ENCODE data around the gene HRH2.
A peak's percentile ranks its signal among the peaks of the same experiment; 100 is the strongest.
"Not testable (repeated sequence)": the region's sequence is repeated elsewhere in the genome, so short reads cannot be mapped to it uniquely, and the experiment has no call there.

HRH2 gene

GRCh38 chr5:175717837-175718236 lies 60.0 kb downstream of the HRH2 start:
- Histone ChIP-seq H3K4me1 (ENCODE audit: control insufficient read depth, insufficient read depth, low read length) (no peaks in the 10 kb centered on the region), H3K9me3 (ENCODE audit: control insufficient read depth, low read length) (peaks cover 28% of the 10 kb centered on the region), H3K4me3 (ENCODE audit: low read length) (no peak overlapping the region), H3K9ac (ENCODE audit: low read length) (no peak overlapping the region), H3K27me3 (replicated peaks; ENCODE audit: control insufficient read depth, insufficient read depth, low read length) (no peaks in the 10 kb centered on the region), H3K36me3 (ENCODE audit: control insufficient read depth, insufficient read depth, low read length, severe bottlenecking) (no peaks in the 10 kb centered on the region)
- no peak for DNase-seq (ENCODE audit: low read depth)

- peak; percentile 28 for DNase-seq (ENCODE audit: low read depth)
- Histone ChIP-seq H3K4me3 (ENCODE audit: low read length) (no peak overlapping the region), H3K36me3 (ENCODE audit: control insufficient read depth, insufficient read depth, low read length, severe bottlenecking) (no peaks in the 10 kb centered on the region), H3K9ac (ENCODE audit: low read length) (no peak overlapping the region), H3K4me1 (ENCODE audit: control insufficient read depth, insufficient read depth, low read length) (no peaks in the 10 kb centered on the region), H3K27me3 (replicated peaks; ENCODE audit: control insufficient read depth, insufficient read depth, low read length) (no peaks in the 10 kb centered on the region), H3K9me3 (ENCODE audit: control insufficient read depth, low read length) (peaks cover 24% of the 10 kb centered on the region)
Observed at GRCh38 chr5:175718401-175719108, 60.7 kb downstream of the HRH2 start.

GRCh38 chr5:175719109-175719432 lies 61.2 kb downstream of the HRH2 start:
- H3K4me1 ChIP-seq (ENCODE audit: control insufficient read depth, insufficient read depth, low read length); H3K4me3 ChIP-seq (ENCODE audit: low read length); H3K9ac ChIP-seq (ENCODE audit: low read length): not testable (repeated sequence)

GRCh38 chr5:175724314-175725275 lies 66.7 kb downstream of the HRH2 start:
- no peak overlapping the region for H3K4me3 ChIP-seq (ENCODE audit: low read length)
- H3K4me1 ChIP-seq (ENCODE audit: control insufficient read depth, insufficient read depth, low read length), result peaks cover 3% of the 10 kb centered on the region
- H3K9ac ChIP-seq (ENCODE audit: low read length), result no peak overlapping the region
- no peaks in the 10 kb centered on the region for H3K36me3 ChIP-seq (ENCODE audit: control insufficient read depth, insufficient read depth, low read length, severe bottlenecking)
- H3K27me3 ChIP-seq (replicated peaks; ENCODE audit: control insufficient read depth, insufficient read depth, low read length), result peaks cover 36% of the 10 kb centered on the region
- no peak for DNase-seq (ENCODE audit: low read depth)
- H3K9me3 ChIP-seq (ENCODE audit: control insufficient read depth, low read length), result peaks cover 3% of the 10 kb centered on the region

More at GRCh38 chr5:175719109-175719432, 61.2 kb downstream of the HRH2 start:
- not testable (repeated sequence) for H3K36me3 ChIP-seq (ENCODE audit: control insufficient read depth, insufficient read depth, low read length, severe bottlenecking); H3K27me3 ChIP-seq (replicated peaks; ENCODE audit: control insufficient read depth, insufficient read depth, low read length); DNase-seq (ENCODE audit: low read depth)
- peaks cover 19% of the 10 kb centered on the region for H3K9me3 ChIP-seq (ENCODE audit: control insufficient read depth, low read length)

DNA sequence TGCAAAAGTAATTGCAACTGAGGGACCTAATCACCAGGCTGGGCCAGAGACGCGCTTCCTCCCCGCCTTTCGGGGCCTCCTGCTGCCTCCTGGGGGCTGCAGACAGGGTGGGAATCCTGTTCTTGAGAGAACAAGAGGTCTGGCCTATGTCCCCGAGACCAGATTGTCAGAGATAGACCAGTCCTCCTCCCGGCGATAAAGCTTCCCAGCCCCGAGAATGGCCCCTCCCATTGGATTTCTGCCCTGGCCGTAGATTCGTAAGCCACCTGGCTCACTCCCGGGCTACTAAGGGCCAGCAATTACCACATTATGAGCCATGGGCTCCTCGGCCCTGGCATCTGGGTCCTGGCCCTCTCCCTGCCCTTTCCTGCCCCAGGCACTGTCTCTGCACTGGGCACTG lies 70.4 kb downstream of the HRH2 start:
- Histone ChIP-seq H3K4me3 (ENCODE audit: low read length) (no peak overlapping the region), H3K4me1 (ENCODE audit: control insufficient read depth, insufficient read depth, low read length) (peaks cover 3% of the 10 kb centered on the region), H3K9ac (ENCODE audit: low read length) (no peak overlapping the region), H3K36me3 (ENCODE audit: control insufficient read depth, insufficient read depth, low read length, severe bottlenecking) (no peaks in the 10 kb centered on the region), H3K9me3 (ENCODE audit: control insufficient read depth, low read length) (peaks cover 6% of the 10 kb centered on the region), H3K27me3 (replicated peaks; ENCODE audit: control insufficient read depth, insufficient read depth, low read length) (peaks cover 55% of the 10 kb centered on the region)
- no peak for DNase-seq (ENCODE audit: low read depth)

- Histone ChIP-seq H3K9ac (ENCODE audit: low read length) (no peak overlapping the region), H3K27me3 (replicated peaks; ENCODE audit: control insufficient read depth, insufficient read depth, low read length) (peaks cover 59% of the 10 kb centered on the region), H3K4me3 (ENCODE audit: low read length) (no peak overlapping the region), H3K9me3 (ENCODE audit: control insufficient read depth, low read length) (peaks cover 8% of the 10 kb centered on the region), H3K4me1 (ENCODE audit: control insufficient read depth, insufficient read depth, low read length) (peaks cover 3% of the 10 kb centered on the region), H3K36me3 (ENCODE audit: control insufficient read depth, insufficient read depth, low read length, severe bottlenecking) (no peaks in the 10 kb centered on the region)
- DNase-seq (ENCODE audit: low read depth), result no peak
Observed at GRCh38 chr5:175728885-175729828, 71.3 kb downstream of the HRH2 start.

DNA sequence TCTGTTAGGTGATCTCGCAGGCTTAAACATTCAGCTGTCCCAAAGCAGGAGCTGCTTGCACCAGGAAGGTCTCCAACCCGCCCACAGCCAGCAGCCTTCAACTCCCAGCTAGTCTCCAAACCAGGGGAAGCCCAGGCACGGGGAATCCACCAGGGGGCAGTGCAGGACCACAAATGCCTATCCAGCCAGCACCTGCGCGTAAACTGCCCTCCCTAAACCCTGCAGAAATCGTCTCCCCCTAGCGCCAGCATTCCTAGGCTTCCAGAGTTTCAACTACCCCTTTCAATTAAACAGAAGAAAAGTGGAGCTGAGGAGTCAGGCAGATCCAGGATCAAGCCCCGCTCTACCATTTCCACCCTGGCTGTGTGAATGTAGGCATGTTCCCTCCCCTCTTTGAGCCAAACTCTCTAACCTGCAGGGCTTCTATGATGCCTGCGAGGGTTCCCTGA lies 72.0 kb downstream of the HRH2 start:
- DNase-seq (ENCODE audit: low read depth), result peak; percentile 90
- Histone ChIP-seq H3K27me3 (replicated peaks; ENCODE audit: control insufficient read depth, insufficient read depth, low read length) (peaks cover 53% of the 10 kb centered on the region), H3K4me1 (ENCODE audit: control insufficient read depth, insufficient read depth, low read length) (no peaks in the 10 kb centered on the region), H3K9ac (ENCODE audit: low read length) (no peak overlapping the region), H3K36me3 (ENCODE audit: control insufficient read depth, insufficient read depth, low read length, severe bottlenecking) (no peaks in the 10 kb centered on the region), H3K9me3 (ENCODE audit: control insufficient read depth, low read length) (peaks cover 8% of the 10 kb centered on the region), H3K4me3 (ENCODE audit: low read length) (no peak overlapping the region)

DNA sequence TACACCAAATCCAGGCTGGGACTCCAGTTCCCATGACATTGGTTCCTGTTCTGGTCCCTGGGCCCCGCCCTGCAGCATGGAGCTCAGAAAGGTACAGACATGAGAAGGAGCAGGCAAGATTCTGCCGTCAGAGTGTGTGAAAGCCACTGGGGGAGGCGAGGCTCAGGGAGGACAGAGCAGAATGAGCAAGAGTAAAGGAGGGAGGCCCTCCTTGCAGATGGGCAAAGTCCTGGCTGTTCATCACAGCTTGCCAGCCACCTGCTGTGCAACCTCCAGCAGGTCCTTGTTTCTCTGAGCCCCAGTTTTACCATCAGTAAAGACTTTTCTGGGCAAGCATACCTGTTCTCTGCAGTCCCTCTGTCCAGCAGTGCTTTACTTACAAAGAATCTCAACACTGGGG lies 73.3 kb downstream of the HRH2 start:
- no peak overlapping the region for H3K9ac ChIP-seq (ENCODE audit: low read length)
- no peaks in the 10 kb centered on the region for H3K4me1 ChIP-seq (ENCODE audit: control insufficient read depth, insufficient read depth, low read length)
- H3K4me3 ChIP-seq (ENCODE audit: low read length), result no peak overlapping the region
- peaks cover 49% of the 10 kb centered on the region for H3K27me3 ChIP-seq (replicated peaks; ENCODE audit: control insufficient read depth, insufficient read depth, low read length)
- H3K9me3 ChIP-seq (ENCODE audit: control insufficient read depth, low read length), result peaks cover 8% of the 10 kb centered on the region
- no peaks in the 10 kb centered on the region for H3K36me3 ChIP-seq (ENCODE audit: control insufficient read depth, insufficient read depth, low read length, severe bottlenecking)
- no peak for DNase-seq (ENCODE audit: low read depth)

DNA sequence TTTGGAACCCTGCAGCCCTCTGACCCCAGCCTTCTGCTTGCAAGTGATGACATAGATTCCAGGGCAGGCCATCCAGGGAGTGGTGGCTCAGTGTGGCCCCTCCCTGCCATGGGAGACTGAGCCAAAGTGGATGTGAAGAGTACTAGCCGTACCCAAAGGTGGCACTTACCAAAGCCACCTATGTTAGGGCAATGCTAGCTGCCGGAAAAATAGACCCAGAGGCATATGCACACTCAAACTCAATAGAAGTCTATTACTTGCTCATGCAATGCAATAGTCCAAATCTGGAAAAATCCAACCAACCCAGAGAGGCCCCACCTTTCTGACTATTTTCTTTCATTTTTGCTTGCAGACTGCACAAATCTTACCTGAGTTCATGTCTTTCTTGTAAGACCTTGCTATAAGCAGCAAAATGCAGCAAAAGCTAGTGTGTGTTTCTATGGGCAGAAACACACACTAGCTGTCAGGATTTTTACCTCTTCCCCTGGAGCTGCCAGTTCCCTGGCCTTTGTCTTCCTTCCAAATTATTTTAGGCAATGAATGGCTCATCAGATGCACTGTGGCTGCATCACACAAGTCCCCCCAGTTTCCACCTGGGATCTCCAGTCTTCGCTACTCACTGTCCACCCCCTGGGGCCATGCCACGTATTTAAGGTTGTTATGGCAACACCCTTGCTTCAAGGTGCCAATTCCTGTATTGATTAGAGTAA lies 74.0 kb downstream of the HRH2 start:
- no peaks in the 10 kb centered on the region for H3K4me1 ChIP-seq (ENCODE audit: control insufficient read depth, insufficient read depth, low read length)
- no peak overlapping the region for H3K9ac ChIP-seq (ENCODE audit: low read length)
- H3K36me3 ChIP-seq (ENCODE audit: control insufficient read depth, insufficient read depth, low read length, severe bottlenecking), result no peaks in the 10 kb centered on the region
- DNase-seq (ENCODE audit: low read depth), result no peak
- H3K4me3 ChIP-seq (ENCODE audit: low read length), result no peak overlapping the region
- H3K9me3 ChIP-seq (ENCODE audit: control insufficient read depth, low read length), result peaks cover 8% of the 10 kb centered on the region
- peaks cover 50% of the 10 kb centered on the region for H3K27me3 ChIP-seq (replicated peaks; ENCODE audit: control insufficient read depth, insufficient read depth, low read length)

GRCh38 chr5:175733017-175733416 lies 75.1 kb downstream of the HRH2 start:
- Histone ChIP-seq H3K9me3 (ENCODE audit: control insufficient read depth, low read length) (peaks cover 6% of the 10 kb centered on the region), H3K4me3 (ENCODE audit: low read length) (no peak overlapping the region), H3K36me3 (ENCODE audit: control insufficient read depth, insufficient read depth, low read length, severe bottlenecking) (no peaks in the 10 kb centered on the region), H3K27me3 (replicated peaks; ENCODE audit: control insufficient read depth, insufficient read depth, low read length) (peaks cover 46% of the 10 kb centered on the region), H3K9ac (ENCODE audit: low read length) (no peak overlapping the region), H3K4me1 (ENCODE audit: control insufficient read depth, insufficient read depth, low read length) (no peaks in the 10 kb centered on the region)
- DNase-seq (ENCODE audit: low read depth), result no peak
